Hepatocyte (in vitro differentiated cells): Measurements from ENCODE around the gene ZFAND2A. TPM values are rescaled to one million over a fixed set of nuclear protein-coding genes. Genes with fewer than 3 reads are reported as not detected.

Source experiments
- DNase-seq: peaks from one replicate; pipeline ENCODE4 v3.0.0-alpha.2; 2016; ENCODE audit warnings: low spot score
- H2AFZ ChIP-seq: fragments of 200-600 bp; sonication (generic); 2 replicates; pipeline ENCODE4 v1.6.0; 2016; ENCODE audit warnings: antibody characterized with exemption, mild to moderate bottlenecking
- H3K27ac ChIP-seq: fragments of 200-600 bp; sonication (generic); 2 replicates; pipeline ENCODE4 v1.5.1; 2016; ENCODE audit warnings: mild to moderate bottlenecking
- H3K27me3 ChIP-seq: fragments of 200-600 bp; sonication (generic); 2 replicates; pipeline ENCODE4 v1.6.1; 2016
- H3K36me3 ChIP-seq: fragments of 200-600 bp; sonication (generic); replicated peaks from 2 replicates; pipeline ENCODE4 v1.5.1; 2016; ENCODE audit warnings: low read depth; ENCODE audit not compliant: insufficient read depth
- H3K4me1 ChIP-seq: fragments of 200-600 bp; sonication (generic); 2 replicates; pipeline ENCODE4 v1.5.1; 2016; ENCODE audit warnings: mild to moderate bottlenecking, moderate library complexity; ENCODE audit not compliant: insufficient read depth
- H3K4me2 ChIP-seq: fragments of 200-600 bp; sonication (generic); 2 replicates; pipeline ENCODE4 v1.6.0; 2016
- H3K4me3 ChIP-seq: fragments of 200-600 bp; sonication (generic); 2 replicates; pipeline ENCODE4 v1.5.1; 2016; ENCODE audit warnings: mild to moderate bottlenecking
- H3K79me2 ChIP-seq: fragments of 200-600 bp; sonication (generic); 2 replicates; pipeline ENCODE4 v1.6.0; 2017; ENCODE audit warnings: mild to moderate bottlenecking
- H3K9me2 ChIP-seq: fragments of 200-600 bp; sonication (generic); replicated peaks from 2 replicates; pipeline ENCODE4 v1.6.0; 2017; ENCODE audit warnings: mild to moderate bottlenecking; ENCODE audit not compliant: insufficient read depth
- H3K9me3 ChIP-seq: fragments of 200-600 bp; sonication (generic); 2 replicates; pipeline ENCODE4 v1.5.1; 2016; ENCODE audit warnings: low read depth, mild to moderate bottlenecking
- H4K20me1 ChIP-seq: fragments of 200-600 bp; sonication (generic); 2 replicates; pipeline ENCODE4 v1.6.0; 2016; ENCODE audit warnings: mild to moderate bottlenecking; ENCODE audit not compliant: insufficient read depth, poor library complexity, severe bottlenecking
- EZH2 ChIP-seq: fragments of 200-600 bp; sonication (generic); IDR thresholded peaks from 2 replicates; pipeline ENCODE4 v1.6.1; 2016; ENCODE audit warnings: antibody characterized with exemption, mild to moderate bottlenecking, borderline replicate concordance
- EZH2phosphoT487 ChIP-seq: fragments of 200-600 bp; sonication (generic); IDR thresholded peaks from one replicate; pipeline ENCODE4 v1.6.1; 2018; ENCODE audit warnings: antibody characterized with exemption, mild to moderate bottlenecking, low read depth, moderate library complexity; ENCODE audit not compliant: unreplicated experiment, severe bottlenecking
- WGBS: methylation state at CpG from one replicate; pipeline ENCODE4 v1.1.6; 2016; ENCODE audit warnings: low lambda C conversion rate; ENCODE audit errors: missing lambda C conversion rate; 5-methylcytosine and 5-hydroxymethylcytosine counted together
- polyA plus RNA-seq: library from polyadenylated mRNA; unstranded; fragments of >200 nt; fragmentation: Nextera tagmentation; extraction: Ambion mirVana; gene quantifications from 2 replicates; pipeline ENCODE4 v1.2.1, GENCODE V29; 2016
- total RNA-seq: library from RNA; depleted of rRNA; stranded (reverse); fragments of >200 nt; gene quantifications from 2 replicates; pipeline ENCODE4 v1.2.3, GENCODE V29; 2014
- TF ChIP-seq, protein P1 (sequence below): fragments of 200-600 bp; sonication (generic); IDR thresholded peaks from 2 replicates; pipeline ENCODE4 v1.5.1; 2016; ENCODE audit warnings: antibody characterized with exemption, mild to moderate bottlenecking; ENCODE audit not compliant: poor library complexity

ZFAND2A gene
- total and polyA plus RNA-seq, 2 experiments from 2014 or later = 35.4 to 54.3 TPM

DNA sequence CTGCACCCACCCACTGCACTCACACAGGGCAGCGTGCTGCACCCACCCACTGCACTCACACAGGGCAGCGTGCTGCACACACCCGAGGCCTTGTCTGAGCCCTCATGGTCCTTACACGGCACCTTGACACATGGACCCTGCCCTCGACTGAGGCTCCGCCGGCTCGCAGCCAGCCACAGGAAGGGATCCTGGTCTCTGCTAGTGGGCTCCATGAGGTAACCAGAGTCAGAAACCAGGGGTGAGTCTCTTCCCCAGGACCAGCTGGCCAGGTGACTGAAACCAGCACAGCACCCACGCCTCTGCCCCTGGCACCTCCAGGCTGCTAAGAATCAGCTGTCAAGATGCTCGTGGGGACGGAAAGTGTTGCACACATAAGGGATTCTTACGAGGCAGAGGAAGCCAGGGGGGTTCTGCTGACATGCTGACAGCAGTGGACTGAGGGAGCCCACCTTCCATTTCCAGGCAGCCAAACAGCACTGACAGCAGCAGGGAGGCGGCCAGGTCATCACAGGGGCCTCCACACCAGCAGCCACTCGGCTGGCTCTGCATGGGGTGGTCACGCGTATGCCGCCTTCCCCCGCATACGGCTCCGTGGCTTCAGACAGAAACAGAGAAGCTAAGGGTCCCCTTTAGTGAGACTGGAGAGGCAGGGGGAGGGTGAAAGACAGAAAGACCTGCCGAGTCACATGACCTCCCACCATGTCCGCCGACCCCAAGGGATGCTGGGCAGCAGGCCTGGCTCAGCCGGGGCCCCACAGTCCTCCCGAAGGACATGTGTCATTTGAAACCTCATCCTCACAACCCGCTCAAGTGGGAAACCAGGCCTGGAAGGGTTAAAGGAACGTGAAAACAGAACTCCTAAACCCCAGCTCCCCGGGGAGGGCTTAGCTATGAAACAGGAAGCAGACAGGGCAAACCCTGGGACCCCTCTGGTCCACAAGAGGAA is 37.8 kb downstream of the ZFAND2A start:
- TF ChIP-seq EZH2phosphoT487 (no peak), EZH2 (no peak)
- TF ChIP-seq, protein P1, sequence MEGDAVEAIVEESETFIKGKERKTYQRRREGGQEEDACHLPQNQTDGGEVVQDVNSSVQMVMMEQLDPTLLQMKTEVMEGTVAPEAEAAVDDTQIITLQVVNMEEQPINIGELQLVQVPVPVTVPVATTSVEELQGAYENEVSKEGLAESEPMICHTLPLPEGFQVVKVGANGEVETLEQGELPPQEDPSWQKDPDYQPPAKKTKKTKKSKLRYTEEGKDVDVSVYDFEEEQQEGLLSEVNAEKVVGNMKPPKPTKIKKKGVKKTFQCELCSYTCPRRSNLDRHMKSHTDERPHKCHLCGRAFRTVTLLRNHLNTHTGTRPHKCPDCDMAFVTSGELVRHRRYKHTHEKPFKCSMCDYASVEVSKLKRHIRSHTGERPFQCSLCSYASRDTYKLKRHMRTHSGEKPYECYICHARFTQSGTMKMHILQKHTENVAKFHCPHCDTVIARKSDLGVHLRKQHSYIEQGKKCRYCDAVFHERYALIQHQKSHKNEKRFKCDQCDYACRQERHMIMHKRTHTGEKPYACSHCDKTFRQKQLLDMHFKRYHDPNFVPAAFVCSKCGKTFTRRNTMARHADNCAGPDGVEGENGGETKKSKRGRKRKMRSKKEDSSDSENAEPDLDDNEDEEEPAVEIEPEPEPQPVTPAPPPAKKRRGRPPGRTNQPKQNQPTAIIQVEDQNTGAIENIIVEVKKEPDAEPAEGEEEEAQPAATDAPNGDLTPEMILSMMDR = no peak
- no peak overlapping the region for H3K4me3 ChIP-seq
- H3K27ac ChIP-seq = no peak overlapping the region
- H3K4me1 ChIP-seq = peaks cover 4% of the 10 kb centered on the region
- no peaks in the 10 kb centered on the region for H4K20me1 ChIP-seq
- no peaks in the 10 kb centered on the region for H3K36me3 ChIP-seq
- no peaks in the 10 kb centered on the region for H3K27me3 ChIP-seq
- no peak for DNase-seq
- no peak overlapping the region for H2AFZ ChIP-seq
- no peaks in the 10 kb centered on the region for H3K9me2 ChIP-seq
- no peak overlapping the region for H3K4me2 ChIP-seq
- H3K9me3 ChIP-seq = no peaks in the 10 kb centered on the region
- H3K79me2 ChIP-seq = peaks cover 25% of the 10 kb centered on the region
- WGBS = 86% methylated on average over 28 of the region's 28 CpGs

GRCh38 chr7:1121476-1121875 is 38.5 kb downstream of the ZFAND2A start:
- no peaks in the 10 kb centered on the region for H3K9me3 ChIP-seq
- TF ChIP-seq EZH2 = no peak
- no peak for TF ChIP-seq EZH2phosphoT487
- TF ChIP-seq, protein P1 = no peak
- no peak for DNase-seq
- peaks cover 25% of the 10 kb centered on the region for H3K79me2 ChIP-seq
- H3K27me3 ChIP-seq = no peaks in the 10 kb centered on the region
- H2AFZ ChIP-seq = no peak overlapping the region
- H3K4me2 ChIP-seq = no peak overlapping the region
- H4K20me1 ChIP-seq = no peaks in the 10 kb centered on the region
- H3K36me3 ChIP-seq = no peaks in the 10 kb centered on the region
- 96% methylated on average over 14 of the region's 14 CpGs for WGBS
- no peaks in the 10 kb centered on the region for H3K9me2 ChIP-seq
- H3K27ac ChIP-seq = no peak overlapping the region
- H3K4me3 ChIP-seq = no peak overlapping the region
- H3K4me1 ChIP-seq = peaks cover 4% of the 10 kb centered on the region

DNA sequence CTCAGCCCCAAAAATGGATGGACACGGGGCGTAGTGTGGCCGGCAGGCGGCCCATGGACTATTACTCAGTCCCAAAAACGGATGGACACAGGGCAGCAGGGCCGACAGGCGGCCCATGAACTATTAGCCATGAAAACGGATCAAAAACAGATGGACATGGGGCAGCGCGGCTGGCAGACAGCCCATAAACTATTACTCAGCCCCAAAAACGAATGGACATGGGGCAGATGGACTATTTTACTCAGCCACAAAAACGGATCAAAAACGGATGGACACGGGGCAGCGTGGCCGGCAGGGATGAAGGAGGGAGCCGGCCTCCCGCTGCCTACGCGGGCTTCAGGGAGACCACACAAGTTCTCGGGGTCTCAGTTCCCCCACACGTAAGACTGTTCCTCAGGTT is 39.2 kb downstream of the ZFAND2A start:
- Histone ChIP-seq H3K79me2 (peaks cover 25% of the 10 kb centered on the region), H3K27me3 (no peaks in the 10 kb centered on the region), H3K27ac (no peak overlapping the region), H3K4me1 (peaks cover 4% of the 10 kb centered on the region), H3K9me2 (no peaks in the 10 kb centered on the region), H4K20me1 (no peaks in the 10 kb centered on the region), H3K36me3 (no peaks in the 10 kb centered on the region), H2AFZ (no peak overlapping the region), H3K9me3 (no peaks in the 10 kb centered on the region), H3K4me2 (no peak overlapping the region), H3K4me3 (no peak overlapping the region)
- 90% methylated on average over 22 of the region's 22 CpGs for WGBS
- no peak for DNase-seq
- TF ChIP-seq EZH2phosphoT487 (no peak), EZH2 (no peak)
- TF ChIP-seq, protein P1 = no peak
